GM18909 (cell line): Measurements from ENCODE around the gene CDK17.

ENCODE experiments used
- ATAC-seq: cut with Tn5 transposase; IDR thresholded peaks from one replicate; pipeline ENCODE4 v1.9.1; 2021; ENCODE audit warnings: mild to moderate bottlenecking; ENCODE audit not compliant: unreplicated experiment, poor library complexity

Gene CDK17

GRCh38 chr12:96289067-96289466 lies 111.2 kb downstream of the CDK17 start:
- ATAC-seq = no peak

GRCh38 chr12:96285158-96285557 lies 115.1 kb downstream of the CDK17 start:
- ATAC-seq = no peak

GRCh38 chr12:96274331-96274730 lies 125.9 kb downstream of the CDK17 start:
- no peak for ATAC-seq

- no peak for ATAC-seq
Measured at GRCh38 chr12:96271469-96272199, 128.6 kb downstream of the CDK17 start.

GRCh38 chr12:96266238-96266637 lies 134.0 kb downstream of the CDK17 start:
- ATAC-seq = no peak

GRCh38 chr12:96265836-96266235 lies 134.4 kb downstream of the CDK17 start:
- ATAC-seq = no peak

GRCh38 chr12:96265400-96265799 lies 134.8 kb downstream of the CDK17 start:
- no peak for ATAC-seq

GRCh38 chr12:96263449-96263902 lies 136.8 kb downstream of the CDK17 start:
- no peak for ATAC-seq

GRCh38 chr12:96261557-96261956 lies 138.7 kb downstream of the CDK17 start:
- no peak for ATAC-seq

GRCh38 chr12:96260644-96261043 lies 139.6 kb downstream of the CDK17 start:
- no peak for ATAC-seq

- no peak for ATAC-seq
Measured at GRCh38 chr12:96260231-96260630, 140.0 kb downstream of the CDK17 start.

- ATAC-seq = no peak
Measured at GRCh38 chr12:96258104-96258961, 141.9 kb downstream of the CDK17 start.

GRCh38 chr12:96257550-96258103 lies 142.6 kb downstream of the CDK17 start:
- no peak for ATAC-seq

- no peak for ATAC-seq
Measured at GRCh38 chr12:96256672-96257361, 143.4 kb downstream of the CDK17 start.

- no peak for ATAC-seq
Measured at GRCh38 chr12:96255077-96255476, 145.2 kb downstream of the CDK17 start.

- no peak for ATAC-seq
Measured at GRCh38 chr12:96250119-96250685, 150.0 kb downstream of the CDK17 start.

GRCh38 chr12:96249196-96250118 lies 150.8 kb downstream of the CDK17 start:
- no peak for ATAC-seq

GRCh38 chr12:96248136-96248931 lies 151.9 kb downstream of the CDK17 start:
- ATAC-seq = no peak
